Measurements from ENCODE around the gene NKX3-2.

DNA sequence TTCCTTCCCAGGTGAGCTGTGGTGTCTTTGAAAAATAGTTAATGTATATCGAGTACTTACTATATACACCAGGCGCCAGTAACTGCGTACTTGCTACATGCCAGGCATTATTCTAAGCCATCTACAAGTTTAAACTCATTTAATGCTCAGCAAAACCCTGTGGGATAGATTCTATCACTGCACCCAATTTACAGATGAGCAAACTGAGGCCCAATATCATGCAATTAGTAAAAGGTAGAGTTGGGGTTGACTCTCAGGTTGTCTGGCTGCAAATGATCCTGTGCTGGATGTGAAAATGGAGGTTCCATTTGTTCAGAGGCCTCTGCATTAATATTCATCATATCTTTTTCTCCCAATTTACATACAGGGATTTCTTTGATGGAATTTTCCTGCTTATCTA is 17.6 kb downstream of the NKX3-2 start:
- TF ChIP-seq, protein P1, sequence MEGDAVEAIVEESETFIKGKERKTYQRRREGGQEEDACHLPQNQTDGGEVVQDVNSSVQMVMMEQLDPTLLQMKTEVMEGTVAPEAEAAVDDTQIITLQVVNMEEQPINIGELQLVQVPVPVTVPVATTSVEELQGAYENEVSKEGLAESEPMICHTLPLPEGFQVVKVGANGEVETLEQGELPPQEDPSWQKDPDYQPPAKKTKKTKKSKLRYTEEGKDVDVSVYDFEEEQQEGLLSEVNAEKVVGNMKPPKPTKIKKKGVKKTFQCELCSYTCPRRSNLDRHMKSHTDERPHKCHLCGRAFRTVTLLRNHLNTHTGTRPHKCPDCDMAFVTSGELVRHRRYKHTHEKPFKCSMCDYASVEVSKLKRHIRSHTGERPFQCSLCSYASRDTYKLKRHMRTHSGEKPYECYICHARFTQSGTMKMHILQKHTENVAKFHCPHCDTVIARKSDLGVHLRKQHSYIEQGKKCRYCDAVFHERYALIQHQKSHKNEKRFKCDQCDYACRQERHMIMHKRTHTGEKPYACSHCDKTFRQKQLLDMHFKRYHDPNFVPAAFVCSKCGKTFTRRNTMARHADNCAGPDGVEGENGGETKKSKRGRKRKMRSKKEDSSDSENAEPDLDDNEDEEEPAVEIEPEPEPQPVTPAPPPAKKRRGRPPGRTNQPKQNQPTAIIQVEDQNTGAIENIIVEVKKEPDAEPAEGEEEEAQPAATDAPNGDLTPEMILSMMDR (IDR thresholded peaks at IDR 0.05): no peak
- TF ChIP-seq POLR2A (IDR thresholded peaks at IDR 0.05) (no peak), EP300 (IDR thresholded peaks at IDR 0.05) (no peak)
